K562 (cell line): ENCODE measurements around the gene NAGPA. TPM values are rescaled to one million over a fixed set of nuclear protein-coding genes. Genes with fewer than 3 reads are reported as not detected.
A peak's percentile ranks its signal among the peaks of the same experiment; 100 is the strongest.

Experiments
- ATAC-seq: fragments of 200-7000 bp; cut with Tn5 transposase; 3 replicates; pipeline ENCODE4 v1.9.1; 2020; ENCODE audit warnings: moderate library complexity
- BruUV-seq: library from RNA; stranded (reverse); fragments of 400-500 nt; replicated peaks from 2 replicates; lab custom pipeline; 2021; lab: Mats Ljungman, UMichigan
- CTCF ChIA-PET: fragments of 300-600 bp; formaldehyde crosslinking; extraction: SDS; loops from one replicate; lab custom pipeline; 2021; ENCODE audit warnings: low intra/inter-chr PET ratio; lab: Yijun Ruan, JAX
- POLR2A ChIA-PET: fragments of 300-600, 350-650 bp; sonication (Branson Sonifier 250); formaldehyde crosslinking; extraction: SDS; loops from one replicate; lab custom pipeline; 2021; ENCODE audit warnings: antibody characterized with exemption, inconsistent platforms; lab: Yijun Ruan, JAX
- DNase-seq, 4 experiments: peaks; one replicate each; pipeline versions ENCODE4 v3.0.0 to v3.0.0-alpha.2; 2011 to 2018; ENCODE audit warnings: low spot score in 3 of 4, mixed read lengths in 3 of 4; ENCODE audit errors: extremely low read depth in 1 of 4
- FAIRE-seq: peaks from 2 replicates; lab custom pipeline; 2011; peaks lifted over from hg19 to GRCh38; lab: Jason Lieb, UNC
- H2AFZ ChIP-seq: 2 replicates; pipeline ENCODE4 v1.6.0; 2011; ENCODE audit warnings: low read depth, low read length, control low read depth, inconsistent platforms
- H3K27ac ChIP-seq: fragments of 200-600 bp; 3 replicates; pipeline ENCODE4 v1.8.0; 2011; ENCODE audit warnings: low read depth, mild to moderate bottlenecking, control low read depth, inconsistent platforms, low read length, moderate library complexity, mixed read lengths; ENCODE audit errors: extremely low read depth
- H3K27me3 ChIP-seq, 2 experiments: fragments of 300-600 bp in 1 of 2; 2 replicates in 1 of 2; 3 replicates in 1 of 2; pipeline versions ENCODE4 v1.6.0 to v1.8.0; 2011; ENCODE audit warnings: inconsistent platforms in 2 of 2, low read length in 2 of 2, mild to moderate bottlenecking in 1 of 2, mixed read lengths in 1 of 2, moderate library complexity in 1 of 2; ENCODE audit not compliant: control insufficient read depth in 2 of 2, insufficient read depth in 2 of 2
- H3K36me3 ChIP-seq: fragments of 300-600 bp; 3 replicates; pipeline ENCODE4 v1.8.0; 2011; ENCODE audit warnings: mild to moderate bottlenecking, low read length, inconsistent platforms; ENCODE audit not compliant: control insufficient read depth, insufficient read depth
- H3K4me1 ChIP-seq, 2 experiments: fragments of 200-600 bp in 1 of 2; replicated peaks in 1 of 2; 2 replicates in 1 of 2; 3 replicates in 1 of 2; pipeline versions ENCODE4 v1.5.1 to v1.8.0; 2011; ENCODE audit warnings: inconsistent platforms in 2 of 2, low read length in 2 of 2, mild to moderate bottlenecking in 1 of 2, mixed read lengths in 1 of 2, moderate library complexity in 1 of 2; ENCODE audit not compliant: control insufficient read depth in 2 of 2, insufficient read depth in 2 of 2
- H3K4me2 ChIP-seq: 2 replicates; pipeline ENCODE4 v1.6.1; 2011; ENCODE audit warnings: low read length, control low read depth, inconsistent platforms, mixed read lengths; ENCODE audit not compliant: insufficient read depth
- H3K4me3 ChIP-seq: fragments of 200-600 bp; sonication (generic), shearing (Covaris generic); 2 replicates; pipeline ENCODE4 v1.5.1; 2016; ENCODE audit warnings: control low read depth, inconsistent platforms
- H3K79me2 ChIP-seq: fragments of 200-600 bp; 3 replicates; pipeline ENCODE4 v1.8.0; 2011; ENCODE audit warnings: low read length, inconsistent platforms; ENCODE audit not compliant: control insufficient read depth, insufficient read depth
- H3K9ac ChIP-seq, 2 experiments: 2 replicates each; pipeline versions ENCODE4 v1.6.0 to v1.6.1; 2011; ENCODE audit warnings: low read depth in 2 of 2, low read length in 2 of 2, control low read depth in 1 of 2, inconsistent platforms in 1 of 2, mild to moderate bottlenecking in 1 of 2, mixed read lengths in 1 of 2; ENCODE audit not compliant: insufficient read depth in 1 of 2
- H3K9me1 ChIP-seq: one replicate; pipeline ENCODE4 v1.6.0; 2011; ENCODE audit warnings: inconsistent platforms, mild to moderate bottlenecking, low read length, moderate library complexity; ENCODE audit not compliant: control insufficient read depth, insufficient read depth
- H3K9me3 ChIP-seq: replicated peaks from 2 replicates; pipeline ENCODE4 v1.5.1; 2011; ENCODE audit warnings: low read depth, low read length, inconsistent platforms; ENCODE audit not compliant: control insufficient read depth, insufficient read depth
- H4K20me1 ChIP-seq: replicated peaks from 2 replicates; pipeline ENCODE4 v1.6.1; 2011; ENCODE audit warnings: low read length, inconsistent platforms, mixed read lengths; ENCODE audit not compliant: control insufficient read depth, insufficient read depth
- BRD4 ChIP-seq: fragments of 200-600 bp; sonication (generic); IDR thresholded peaks from 2 replicates; pipeline ENCODE4 v1.6.1; 2017; ENCODE audit warnings: inconsistent platforms
- EP400 ChIP-seq: fragments of 450-650 bp; IDR thresholded peaks from 2 replicates; pipeline ENCODE4 v1.6.1; 2017; ENCODE audit warnings: antibody characterized with exemption, mild to moderate bottlenecking, moderate library complexity
- FOXA3 ChIP-seq, 2 experiments: fragments of 450-650 bp in 1 of 2; sonication (generic) in 1 of 2; formaldehyde crosslinking; IDR thresholded peaks in 1 of 2; conservative IDR thresholded peaks in 1 of 2; 2 replicates each; pipeline versions ENCODE4 v1.4.0 to v1.8.0; 2020 to 2022; ENCODE audit warnings: mild to moderate bottlenecking in 2 of 2, missing genetic modification reagents in 1 of 2
- KDM4B ChIP-seq, 2 experiments: fragments of 450-650 bp in 1 of 2; sonication (generic) in 1 of 2; IDR thresholded peaks; 2 replicates each; pipeline ENCODE4 v1.6.1; 2016 to 2017; ENCODE audit warnings: borderline replicate concordance in 2 of 2, antibody characterized with exemption in 1 of 2, low read depth in 1 of 2, mild to moderate bottlenecking in 1 of 2
- NFIC ChIP-seq: fragments of 450-650 bp; IDR thresholded peaks from 2 replicates; pipeline ENCODE4 v1.6.1; 2017; ENCODE audit warnings: mild to moderate bottlenecking, inconsistent platforms
- NRF1 ChIP-seq, 2 experiments: fragments of 450-650 bp; IDR thresholded peaks in 1 of 2; conservative IDR thresholded peaks in 1 of 2; 2 replicates each; pipeline ENCODE4 v1.6.1; 2014; ENCODE audit warnings: mild to moderate bottlenecking in 2 of 2
- PTRF ChIP-seq: fragments of 450-650 bp; IDR thresholded peaks from 2 replicates; pipeline ENCODE4 v1.6.1; 2016; ENCODE audit warnings: mild to moderate bottlenecking, missing genetic modification characterization, missing compliant biosample characterization
- XRCC5 ChIP-seq: fragments of 200-400 bp; formaldehyde crosslinking; IDR thresholded peaks from 2 replicates; pipeline ENCODE4 v1.6.1; 2017; ENCODE audit warnings: low read depth, mild to moderate bottlenecking, low read length
- ZC3H8 ChIP-seq: fragments of 450-650 bp; IDR thresholded peaks from 2 replicates; pipeline ENCODE4 v1.6.1; 2017
- ZNF764 ChIP-seq: fragments of 250-450 bp; sonication (Bioruptor Pico); IDR thresholded peaks from 2 replicates; pipeline ENCODE4 v1.4.0; 2020; ENCODE audit warnings: low read depth, mild to moderate bottlenecking, moderate library complexity
- WGBS: fragments of 100-300 bp; shearing (Covaris generic); methylation state at CpG from one replicate; pipeline ENCODE4 v1.1.6; 2016; ENCODE audit warnings: low coverage, mixed read lengths; ENCODE audit not compliant: insufficient coverage; ENCODE audit errors: missing lambda C conversion rate; 5-methylcytosine and 5-hydroxymethylcytosine counted together
- in situ Hi-C: fragments of 300-500 bp; cut with MboI; formaldehyde crosslinking; loops from 4 replicates; pipeline ENCODE4 v1.15.0; 2018; ENCODE audit warnings: inconsistent platforms, mixed read lengths
- intact Hi-C: fragments of 100-400 bp; cut with micrococcal nuclease; formaldehyde crosslinking; loops from 2 replicates; pipeline ENCODE4 v1.14.2; 2022
- polyA plus RNA-seq, 8 experiments: library from polyadenylated mRNA; depleted of rRNA in 4 of 8; stranded (reverse) in 5 of 8; unstranded in 3 of 8; fragments of >200 nt; fragmentation: Nextera tagmentation in 2 of 8; fragmentation: Illumina TruSeq in 1 of 8; extraction: Ambion mirVana in 2 of 8; extraction: Trizol in 1 of 8; gene quantifications; 2 replicates each; pipeline versions ENCODE4 v1.2.1 to v1.2.3, GENCODE V29; 2011 to 2014; ENCODE audit warnings: inconsistent platforms in 1 of 8, missing spikeins in 1 of 8
- total RNA-seq, 7 experiments: library from RNA; depleted of rRNA in 6 of 7; stranded (reverse); fragments of >200 nt in 6 of 7; fragmentation: Illumina TruSeq in 2 of 7; extraction: Trizol in 2 of 7; gene quantifications; 2 replicates each; pipeline versions ENCODE4 v1.2.1 to v1.2.3, GENCODE V29; 2011 to 2021; ENCODE audit warnings: low replicate concordance in 1 of 7

Gene NAGPA
- total and polyA plus RNA-seq, 9 of the 15 experiments (the other 6 are each of a cell fraction or from before 2014, with no cell fraction given): 0.15 to 12.7 (median 4.6) TPM

- Histone ChIP-seq H3K9ac (no peak overlapping the region), H3K79me2 (no peaks in the 10 kb centered on the region), H4K20me1 (0 out of 2 replicates have a peak, but pooled peaks cover 4% of the 10 kb centered on the region), H2AFZ (no peak overlapping the region), H3K4me3 (no peak overlapping the region), H3K36me3 (no peaks in the 10 kb centered on the region), H3K4me1 (peaks cover 0 to 5% of the 10 kb centered on the region in 2 experiments; a peak in 2 of 5 replicates), H3K27me3 (peaks cover 36 to 60% of the 10 kb centered on the region in 2 experiments; a peak in 4 of 5 replicates), H3K27ac (no peak overlapping the region), H3K9me3 (no peaks in the 10 kb centered on the region), H3K9me1 (no peaks in the 10 kb centered on the region), H3K4me2 (no peak overlapping the region)
- POLR2A ChIA-PET: interaction anchor here (1.0 kb wide), 1 partner anchor 11 kb away, joined by 3 read pairs; no protein-coding TSS in a partner anchor
- DNase-seq (no peak), ATAC-seq (no peak), FAIRE-seq (no peak)
- TF ChIP-seq XRCC5 (no peak), FOXA3 (CRISPR knock-in tag; conservative IDR thresholded peaks at IDR 0.05 in 1 of 2, IDR thresholded peaks at IDR 0.05 in 1 of 2) (peak in 1 of 2 experiments; percentile 44; a peak in 1 of 4 replicates), NFIC (peak; percentile 16; the same call in 1 of the 2 replicates), BRD4 (no peak), KDM4B (IDR thresholded peaks at IDR 0.05; ENCODE audit: borderline replicate concordance in 2 of 2, low read depth in 1 of 2) (no peak), ZC3H8 (no peak), ZNF764 (CRISPR knock-in tag) (no peak), EP400 (no peak), PTRF (tag) (no peak), NRF1 (conservative IDR thresholded peaks at IDR 0.05 in 1 of 2, IDR thresholded peaks at IDR 0.05 in 1 of 2) (peak; percentile 46 to 58; a peak in 3 of 4 replicates)
- WGBS: 0% methylated on average over 7 of the region's 7 CpGs
- in situ Hi-C loops (no loop called here), intact Hi-C loops (no loop called here)
- CTCF ChIA-PET: no interaction called here
- no TSS peak for BruUV-seq
Observed at GRCh38 chr16:5064915-5065314, 31.2 kb upstream of the NAGPA start.
